Liver (tissue), 9 donors: ENCODE measurements around the gene DOCK2. TPM values are rescaled to one million over a fixed set of nuclear protein-coding genes. Genes with fewer than 3 reads are reported as not detected.

Experiments
- DNase-seq: peaks from one replicate; pipeline ENCODE4 v3.0.0-alpha.2; 2017; ENCODE audit warnings: low spot score
- H3K27ac ChIP-seq, 2 donors: one replicate each; pipeline ENCODE4 v1.7.0; 2013; ENCODE audit warnings: inconsistent platforms in 2 of 2, low read length in 2 of 2, control low read depth in 1 of 2, low read depth in 1 of 2, mild to moderate bottlenecking in 1 of 2
- H3K27me3 ChIP-seq, 4 donors: one replicate each; pipeline versions ENCODE4 v1.6.1 to v1.7.0; 2013; ENCODE audit warnings: low read length in 3 of 4, inconsistent platforms in 1 of 4, mild to moderate bottlenecking in 1 of 4, moderate library complexity in 1 of 4; ENCODE audit not compliant: control insufficient read depth in 4 of 4, insufficient read depth in 4 of 4
- H3K36me3 ChIP-seq, 4 donors: one replicate each; pipeline versions ENCODE4 v1.6.1 to v1.7.0; 2013; ENCODE audit warnings: low read length in 3 of 4, mild to moderate bottlenecking in 3 of 4, low read depth in 1 of 4, moderate library complexity in 1 of 4; ENCODE audit not compliant: control insufficient read depth in 4 of 4, insufficient read depth in 3 of 4
- H3K4me1 ChIP-seq, 4 donors: one replicate each; pipeline versions ENCODE4 v1.6.1 to v1.7.0; 2013; ENCODE audit warnings: low read length in 3 of 4, mild to moderate bottlenecking in 3 of 4, moderate library complexity in 1 of 4; ENCODE audit not compliant: control insufficient read depth in 4 of 4, insufficient read depth in 4 of 4
- H3K4me3 ChIP-seq, 3 donors: one replicate each; pipeline versions ENCODE4 v1.6.1 to v1.7.0; 2013; ENCODE audit warnings: low read length in 3 of 3, control low read depth in 1 of 3, low read depth in 1 of 3, mild to moderate bottlenecking in 1 of 3
- H3K9ac ChIP-seq, 2 donors: one replicate each; pipeline ENCODE4 v1.7.0; 2013; ENCODE audit warnings: low read length in 2 of 2, mild to moderate bottlenecking in 2 of 2, moderate library complexity in 2 of 2, control low read depth in 1 of 2, low read depth in 1 of 2
- H3K9me3 ChIP-seq, 4 donors: one replicate each; pipeline versions ENCODE4 v1.6.1 to v1.7.0; 2013; ENCODE audit warnings: low read length in 3 of 4; ENCODE audit not compliant: control insufficient read depth in 4 of 4
- CTCF ChIP-seq: fragments of 150-350 bp; IDR thresholded peaks from 2 replicates; pipeline ENCODE4 v1.5.1; 2017; ENCODE audit warnings: improper control_type of control experiment, low read depth, low read length; ENCODE audit not compliant: missing input control
- FOXA1 ChIP-seq: IDR thresholded peaks from 2 replicates; pipeline ENCODE4 v1.6.1; 2016; ENCODE audit warnings: antibody characterized with exemption
- FOXA2 ChIP-seq: IDR thresholded peaks from 2 replicates; pipeline ENCODE4 v1.6.1; 2016; ENCODE audit warnings: antibody characterized with exemption
- GABPA ChIP-seq, 2 donors: IDR thresholded peaks in 1 of 2; conservative IDR thresholded peaks in 1 of 2; 2 replicates each; pipeline ENCODE4 v1.6.1; 2016; ENCODE audit warnings: antibody characterized with exemption in 2 of 2, mild to moderate bottlenecking in 1 of 2, moderate library complexity in 1 of 2
- HNF4G ChIP-seq: IDR thresholded peaks from 2 replicates; pipeline ENCODE4 v1.6.1; 2016; ENCODE audit warnings: antibody characterized with exemption
- MAX ChIP-seq: IDR thresholded peaks from 2 replicates; pipeline ENCODE4 v1.6.1; 2016; ENCODE audit warnings: antibody characterized with exemption
- REST ChIP-seq: IDR thresholded peaks from 2 replicates; pipeline ENCODE4 v1.6.1; 2016; ENCODE audit warnings: antibody characterized with exemption, mild to moderate bottlenecking
- RXRA ChIP-seq, 2 donors: IDR thresholded peaks; 2 replicates each; pipeline ENCODE4 v1.6.1; 2017 to 2018; ENCODE audit warnings: antibody characterized with exemption in 2 of 2, mild to moderate bottlenecking in 1 of 2
- SP1 ChIP-seq: IDR thresholded peaks from 2 replicates; pipeline ENCODE4 v1.6.1; 2018; ENCODE audit warnings: antibody characterized with exemption, mild to moderate bottlenecking
- TAF1 ChIP-seq: conservative IDR thresholded peaks from 2 replicates; pipeline ENCODE4 v1.6.1; 2016; ENCODE audit warnings: antibody characterized with exemption, mild to moderate bottlenecking
- YY1 ChIP-seq: IDR thresholded peaks from 2 replicates; pipeline ENCODE4 v1.6.1; 2016; ENCODE audit warnings: antibody characterized with exemption, mild to moderate bottlenecking
- ZBTB33 ChIP-seq: IDR thresholded peaks from 2 replicates; pipeline ENCODE4 v1.6.1; 2016; ENCODE audit warnings: antibody characterized with exemption
- WGBS: extraction: QIAGEN DNeasy Blood & Tissue Kit; methylation state at CpG from one replicate; pipeline ENCODE4 v1.1.7; 2013; 5-methylcytosine and 5-hydroxymethylcytosine counted together
- polyA plus RNA-seq, 2 donors: library from polyadenylated mRNA; stranded (reverse) in 1 of 2; unstranded in 1 of 2; fragments of 200-250 nt in 1 of 2; fragments of >200 nt in 1 of 2; fragmentation: Nextera tagmentation in 1 of 2; extraction: Ambion mirVana in 1 of 2; gene quantifications; one replicate each; pipeline versions ENCODE4 v1.2.1 to v1.2.3, GENCODE V29; 2013 to 2015
- total RNA-seq, 2 donors: library from RNA; depleted of rRNA; stranded (reverse); fragments of >200 nt; gene quantifications; one replicate each; pipeline ENCODE4 v1.2.3, GENCODE V29; 2014
- donor health status: healthy.
- donor health status: healthy.
- donor health status: healthy.
- donor health status: healthy.
- donor health status: healthy.

DOCK2 gene
- total and polyA plus RNA-seq, 4 donors = 2.3 to 26.6 (median 8.2) TPM

GRCh38 chr5:170046241-170046640 is 409.2 kb downstream of the DOCK2 start:
- Histone ChIP-seq H3K4me3 (no peak overlapping the region), H3K27ac (no peak overlapping the region), H3K27me3 (no peaks in the 10 kb centered on the region), H3K9me3 (no peaks in the 10 kb centered on the region), H3K4me1 (no peaks in the 10 kb centered on the region), H3K9ac (no peak overlapping the region), H3K36me3 (peaks cover 0 to 3% (median 0%) of the 10 kb centered on the region in 4 donors)
- TF ChIP-seq RXRA (IDR thresholded peaks at IDR 0.05) = no peak
- no peak for TF ChIP-seq MAX
- no peak for TF ChIP-seq GABPA (IDR thresholded peaks at IDR 0.05 in 1 of 2, conservative IDR thresholded peaks at IDR 0.05 in 1 of 2)
- no peak for TF ChIP-seq YY1
- 69% methylated on average over 3 of the region's 3 CpGs for WGBS
- DNase-seq = no peak

- 83% methylated on average over 3 of the region's 3 CpGs for WGBS
Measured at GRCh38 chr5:170049713-170050112, 412.6 kb downstream of the DOCK2 start.

GRCh38 chr5:170053896-170054295 is 416.8 kb downstream of the DOCK2 start:
- H3K4me3 ChIP-seq = no peak overlapping the region
- peaks cover 0 to 3% (median 0%) of the 10 kb centered on the region in 4 donors for H3K9me3 ChIP-seq
- H3K27me3 ChIP-seq = no peaks in the 10 kb centered on the region
- no peak overlapping the region for H3K27ac ChIP-seq
- H3K9ac ChIP-seq = no peak overlapping the region
- H3K4me1 ChIP-seq = no peaks in the 10 kb centered on the region
- 76% methylated on average over 1 of the region's 1 CpG for WGBS
- DNase-seq = no peak
- H3K36me3 ChIP-seq = peaks cover 0 to 10% (median 0%) of the 10 kb centered on the region in 4 donors
- TF ChIP-seq GABPA (IDR thresholded peaks at IDR 0.05 in 1 of 2, conservative IDR thresholded peaks at IDR 0.05 in 1 of 2) (no peak), FOXA2 (no peak), HNF4G (no peak), ZBTB33 (no peak), REST (no peak), SP1 (no peak), TAF1 (no peak), YY1 (no peak), FOXA1 (no peak)

More at GRCh38 chr5:170049713-170050112, 412.6 kb downstream of the DOCK2 start:
- Histone ChIP-seq H3K9ac (no peak overlapping the region), H3K27ac (no peak overlapping the region), H3K9me3 (no peaks in the 10 kb centered on the region), H3K36me3 (no peaks in the 10 kb centered on the region), H3K27me3 (no peaks in the 10 kb centered on the region), H3K4me1 (no peaks in the 10 kb centered on the region), H3K4me3 (no peak overlapping the region)
- DNase-seq = no peak
- no peak for TF ChIP-seq CTCF
- no peak for TF ChIP-seq ZBTB33
